NCI-H82 (cell line): ENCODE results near the gene AURKA.
"Not testable (repeated sequence)": the region's sequence is repeated elsewhere in the genome, so short reads cannot be mapped to it uniquely, and the experiment has no call there.

Source experiments
- DNase-seq: peaks from one replicate; lab custom pipeline; 2025; lab: John Stamatoyannopoulos, UW

AURKA gene

GRCh38 chr20:56420940-56421688, 29.1 kb upstream of the AURKA start:
- no peak for DNase-seq

- DNase-seq: no peak
These were observed 28.0 kb upstream of the AURKA start for GRCh38 chr20:56420028-56420427.

DNA sequence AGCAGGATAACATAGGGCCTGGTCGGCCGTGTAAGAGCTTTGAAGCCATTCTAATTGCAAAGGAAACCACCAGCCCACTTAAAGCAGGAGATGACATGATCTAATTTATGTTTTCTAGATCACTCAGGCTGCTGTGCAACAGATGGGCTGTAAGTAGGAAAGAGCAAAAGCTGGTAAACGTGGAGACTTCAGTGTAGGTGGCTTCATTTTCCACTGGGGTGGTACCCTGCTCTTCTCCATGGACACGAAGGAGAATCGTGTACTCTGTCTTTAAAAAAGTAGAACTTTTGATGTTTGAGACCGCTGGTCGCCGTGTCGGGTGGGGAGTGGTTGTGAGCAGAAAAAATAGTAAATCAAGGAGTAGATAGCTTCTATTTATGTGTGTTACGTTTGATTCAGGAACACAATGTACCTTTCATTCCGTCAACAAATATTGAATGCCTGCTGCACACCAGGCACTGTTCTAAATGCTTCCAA, 26.4 kb upstream of the AURKA start:
- peak; percentile 37 for DNase-seq

DNA sequence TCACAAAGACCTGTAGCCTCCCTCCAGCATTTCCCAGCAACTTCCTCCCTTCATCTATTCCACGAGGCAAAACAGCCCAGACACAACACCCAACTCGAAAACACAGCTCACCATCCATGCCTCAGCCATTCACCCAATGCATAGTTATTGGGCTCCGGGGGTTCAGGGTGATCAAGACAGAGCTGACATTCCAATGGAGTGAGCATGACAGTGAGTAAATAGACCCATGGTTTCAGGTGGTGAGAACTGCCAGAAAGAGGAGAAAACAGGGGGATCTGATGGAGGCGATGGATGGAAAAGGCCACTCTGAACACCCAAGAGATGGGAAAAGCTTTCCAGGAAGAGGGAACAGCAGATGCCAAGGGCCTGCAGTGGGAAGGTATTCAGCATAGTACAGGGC, 25.9 kb upstream of the AURKA start:
- no peak for DNase-seq

DNA sequence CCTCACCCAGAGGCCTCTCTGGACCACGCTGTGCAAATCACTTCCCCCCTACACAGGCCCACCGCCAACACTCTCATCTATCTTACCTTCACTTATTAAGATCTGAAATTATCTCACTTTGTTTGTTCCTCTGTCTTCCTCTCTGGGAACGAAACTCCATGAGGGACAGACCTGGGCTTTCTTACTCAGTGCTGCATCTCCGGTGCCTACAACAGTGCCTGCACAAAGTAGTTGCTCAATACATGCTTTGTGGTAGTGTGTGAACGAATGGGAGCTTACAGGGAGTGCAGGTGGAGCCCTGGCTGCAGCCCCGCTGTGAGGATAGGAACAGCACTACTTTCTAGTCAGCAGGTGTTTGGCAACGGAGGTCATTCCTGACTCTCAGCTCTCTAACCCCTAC, 25.4 kb upstream of the AURKA start:
- DNase-seq: no peak

DNA sequence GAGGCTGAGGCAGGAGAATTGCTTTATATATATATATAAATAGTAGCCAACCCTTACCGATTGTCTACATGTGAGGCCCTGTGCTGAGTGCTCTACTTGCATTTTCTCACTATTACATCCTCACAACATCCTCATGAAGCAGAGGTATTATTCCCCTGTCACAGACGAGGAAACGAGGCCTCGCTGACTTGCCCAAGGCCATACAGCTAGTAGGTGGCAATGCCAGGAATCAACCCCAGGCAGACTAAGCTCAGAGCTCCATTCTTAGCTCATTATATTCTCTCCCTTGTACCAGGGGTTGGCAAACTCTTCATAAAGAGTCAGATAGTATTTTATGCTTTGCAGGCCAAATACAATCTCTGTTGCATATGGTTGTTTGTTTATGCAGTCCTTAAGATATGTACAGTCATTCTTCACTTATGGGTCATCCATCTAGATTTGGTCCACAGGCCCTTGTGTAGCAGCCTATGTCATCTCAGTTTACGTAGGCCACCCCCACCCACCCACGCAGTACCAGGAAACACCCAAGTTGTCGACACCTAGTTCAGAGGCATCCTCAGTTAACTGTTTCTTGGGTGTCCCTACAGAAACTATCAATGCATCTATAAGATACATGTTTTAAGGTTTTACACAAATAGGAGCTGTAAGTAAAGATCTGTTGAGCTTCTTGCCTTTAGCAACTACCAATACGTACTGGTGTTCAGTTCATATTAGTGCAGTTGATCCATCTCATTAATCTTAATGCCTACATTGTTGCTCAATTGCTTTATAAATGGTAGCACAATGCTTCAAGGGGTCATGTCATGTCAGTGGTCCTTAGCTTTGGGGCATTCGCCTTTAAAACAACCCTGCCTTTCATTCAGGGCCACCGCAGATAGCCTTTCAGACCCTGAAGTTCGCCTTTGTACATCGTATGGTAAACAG, 23.1 kb upstream of the AURKA start:
- DNase-seq: no peak

DNA sequence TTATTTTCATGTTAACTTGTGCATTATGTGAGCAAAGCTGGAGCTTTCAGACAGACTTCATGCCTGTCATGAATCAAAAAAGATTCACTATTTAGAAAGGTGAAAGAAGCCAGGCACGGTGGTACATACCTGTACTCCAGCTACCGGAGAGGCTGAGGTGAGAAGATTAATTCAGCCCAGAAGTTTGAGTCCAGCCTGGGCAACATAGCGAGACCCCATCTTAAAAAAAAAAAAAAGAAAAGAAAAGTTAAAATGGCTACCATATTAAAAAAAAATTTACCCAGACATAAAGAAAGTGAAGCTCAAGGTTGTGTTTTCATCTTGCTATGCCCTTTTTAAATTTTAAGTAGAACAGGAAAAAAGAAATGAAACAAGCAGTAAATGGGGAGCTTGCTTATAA, 20.9 kb upstream of the AURKA start:
- DNase-seq: no peak

GRCh38 chr20:56412473-56412790, 20.4 kb upstream of the AURKA start:
- no peak for DNase-seq

- no peak for DNase-seq
These were observed 19.9 kb upstream of the AURKA start, which contains the start of gene CASS4 for GRCh38 chr20:56411759-56412472. Gene CASS4 (plus strand): TSS chr20:56412260. CDS start chr20:56412459, 199 bp downstream.

DNA sequence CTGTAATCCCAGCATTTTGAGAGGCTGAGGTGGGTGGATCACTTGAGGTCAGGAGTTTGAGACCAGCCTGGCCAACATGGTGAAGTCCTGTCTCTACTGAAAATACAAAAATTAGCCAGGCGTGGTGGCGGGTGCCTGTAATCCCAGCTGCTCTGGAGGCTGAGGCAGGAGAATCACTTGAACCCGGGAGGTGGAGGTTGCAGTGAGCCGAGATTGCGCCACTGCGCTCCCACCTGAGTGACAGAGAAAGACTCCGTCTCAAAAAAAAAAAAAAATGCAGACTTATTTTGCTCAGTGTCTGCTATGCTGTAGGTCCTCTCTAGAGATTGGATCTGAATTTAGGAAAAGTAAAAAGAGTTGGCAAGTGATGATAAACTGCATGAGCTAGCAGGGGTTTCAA, 19.3 kb upstream of the AURKA start:
- DNase-seq: not testable (repeated sequence)

DNA sequence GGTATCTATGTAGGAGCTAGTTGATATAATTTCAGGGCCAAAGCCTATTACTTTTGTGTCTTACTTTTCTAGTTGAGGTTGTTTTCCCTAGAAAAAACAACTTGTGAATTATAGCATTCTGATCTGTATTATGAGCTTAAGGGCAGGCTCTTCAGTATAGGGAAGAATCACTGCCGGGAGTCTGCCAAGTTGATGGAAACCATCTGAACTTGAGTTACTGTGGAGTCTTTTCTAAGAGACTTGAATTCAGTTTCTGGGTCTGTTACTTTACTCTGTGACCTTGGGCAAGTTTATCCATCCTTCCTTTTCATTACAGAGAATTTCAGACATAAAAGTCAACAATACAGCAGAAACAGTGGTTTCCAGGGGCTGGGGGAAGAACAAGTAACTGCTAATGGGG, 17.9 kb upstream of the AURKA start:
- DNase-seq: no peak

- DNase-seq: no peak
These were observed 17.5 kb upstream of the AURKA start for GRCh38 chr20:56409521-56409920.

DNA sequence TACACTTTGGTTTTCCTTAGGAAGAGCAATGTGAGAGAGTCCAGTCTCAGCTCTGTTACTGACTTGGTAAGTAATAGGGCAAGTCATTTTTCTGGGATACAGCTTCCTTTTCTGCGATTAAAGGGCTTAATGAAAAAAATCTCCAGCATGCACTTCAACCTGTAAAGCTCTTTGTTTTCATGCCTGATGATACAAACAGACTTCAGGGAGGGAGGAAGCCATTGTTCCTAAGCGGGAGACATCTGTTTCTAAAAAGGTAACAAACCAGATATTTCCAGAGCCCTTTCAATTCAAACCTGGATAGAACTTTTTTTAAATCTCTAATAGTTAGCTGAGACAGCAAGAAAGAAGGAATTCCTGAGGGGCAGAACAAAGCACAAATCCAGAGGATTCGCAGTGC, 14.9 kb upstream of the AURKA start:
- no peak for DNase-seq

- not testable (repeated sequence) for DNase-seq
These were observed 13.3 kb upstream of the AURKA start for GRCh38 chr20:56405356-56405755.

- DNase-seq: no peak
These were observed 11.4 kb upstream of the AURKA start for GRCh38 chr20:56403465-56403864.

- DNase-seq: peak; percentile 73
These were observed 8.1 kb upstream of the AURKA start for GRCh38 chr20:56400001-56400640.

DNA sequence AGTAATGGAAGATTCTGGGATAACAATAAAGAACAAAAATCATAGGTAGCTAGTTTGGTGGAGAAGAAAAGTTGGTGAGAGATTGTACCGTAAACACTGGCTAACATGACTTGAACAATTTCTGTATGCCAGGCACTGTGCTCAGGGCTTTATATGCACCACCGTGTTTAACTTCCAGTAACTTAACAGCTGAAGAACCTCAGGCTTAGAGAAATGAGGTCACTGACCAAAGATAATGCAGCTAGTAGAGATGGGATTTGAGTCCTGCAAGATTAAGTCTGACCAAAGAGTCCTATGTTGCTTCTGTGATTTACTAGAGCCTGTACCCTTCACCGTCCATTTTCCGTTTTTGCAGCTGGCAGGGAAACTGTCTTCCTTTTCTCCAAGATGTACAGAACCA, 3.2 kb upstream of the AURKA start:
- no peak for DNase-seq

DNA sequence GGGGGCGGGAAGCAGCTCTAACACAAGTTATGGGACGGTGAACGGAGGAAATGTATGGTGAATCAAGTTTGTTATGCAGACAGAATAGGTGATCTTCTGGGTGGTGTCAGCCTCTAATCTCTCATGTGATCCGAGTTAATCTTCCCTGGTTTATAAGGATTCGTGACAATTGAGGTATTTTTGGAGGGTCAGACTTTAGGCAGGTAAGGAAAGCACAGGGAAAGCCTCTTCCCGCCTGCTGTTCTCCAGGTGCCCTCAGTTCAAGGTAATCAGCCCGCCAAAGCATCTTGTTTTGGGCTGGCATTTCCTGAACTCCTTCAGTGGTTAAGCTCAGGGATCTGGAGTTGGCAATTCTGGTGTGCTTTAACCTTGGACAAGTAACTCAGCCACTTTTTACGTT, 1.6 kb upstream of the AURKA start:
- DNase-seq: peak; percentile 24

DNA sequence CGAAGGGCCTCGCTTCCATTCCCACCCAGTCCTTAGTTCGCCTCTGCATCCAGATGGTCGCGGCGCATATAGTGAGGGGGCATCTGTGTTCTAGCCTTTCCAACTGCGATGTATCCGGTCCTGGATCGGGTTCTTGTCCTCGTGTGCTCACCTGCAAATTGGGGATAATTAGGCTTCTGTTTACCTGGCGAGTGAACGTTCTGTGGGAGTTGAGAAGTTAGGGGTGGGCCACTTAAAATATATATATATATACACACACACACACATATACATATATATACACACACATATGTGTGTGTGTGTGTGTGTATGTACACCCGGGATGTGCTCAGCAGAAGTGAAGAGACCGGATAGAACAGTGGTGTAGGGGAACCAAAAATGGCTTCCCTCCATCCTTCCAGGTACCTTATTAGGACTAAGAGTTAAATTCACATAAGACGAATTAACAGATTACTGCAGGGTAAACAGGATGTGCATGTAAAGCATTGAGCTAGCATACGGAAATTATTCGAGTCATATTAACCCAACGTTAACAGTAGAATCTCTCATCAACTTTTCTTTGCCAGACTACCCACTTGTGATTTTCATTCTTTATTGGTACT, 967 bp upstream of the AURKA start:
- DNase-seq: peak; percentile 46

GRCh38 chr20:56391596-56392131, 351 bp downstream of the AURKA start:
- DNase-seq: peak; percentile 62

DNA sequence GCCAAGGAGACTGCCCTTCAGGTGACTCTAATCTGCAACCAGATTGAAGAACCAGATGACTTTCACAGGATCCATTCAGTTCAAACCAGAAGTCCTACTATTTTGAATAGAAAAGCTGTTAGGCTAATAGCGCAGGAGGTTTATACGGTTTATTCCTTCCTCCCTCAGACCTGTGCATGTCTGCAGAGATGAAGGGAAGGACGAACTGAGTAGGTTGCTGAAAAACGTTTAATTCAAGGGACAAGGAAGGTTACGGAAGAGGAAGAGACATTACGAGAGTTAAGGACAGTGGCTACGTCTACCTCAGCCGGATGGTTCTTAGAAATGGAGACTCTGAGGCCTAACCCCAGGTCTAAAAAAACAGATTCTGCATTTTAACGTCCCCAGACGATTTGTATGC, 978 bp downstream of the AURKA start:
- no peak for DNase-seq
